H1 (cell line): ENCODE measurements around the gene PIP5K1B. TPM values are rescaled to one million over a fixed set of nuclear protein-coding genes. Genes with fewer than 3 reads are reported as not detected.

Source experiments
- ATF3 ChIP-seq: IDR thresholded peaks from 2 replicates; pipeline ENCODE4 v1.6.1; 2011; ENCODE audit warnings: low read depth, mild to moderate bottlenecking, low read length; ENCODE audit not compliant: insufficient read depth
- GABPA ChIP-seq: IDR thresholded peaks from 2 replicates; pipeline ENCODE4 v1.6.1; 2011; ENCODE audit warnings: mild to moderate bottlenecking, low read length, moderate library complexity, borderline replicate concordance; ENCODE audit not compliant: insufficient read depth
- GTF2F1 ChIP-seq: IDR thresholded peaks from 2 replicates; pipeline ENCODE4 v1.6.1; 2012; ENCODE audit warnings: low read depth, low read length, improper control_type of control experiment, borderline replicate concordance
- KDM5A ChIP-seq: fragments of 200-600 bp; IDR thresholded peaks from 2 replicates; pipeline ENCODE4 v1.7.1; 2012; ENCODE audit warnings: mild to moderate bottlenecking, low read length, inconsistent platforms, mixed read lengths
- SIRT6 ChIP-seq: IDR thresholded peaks from one replicate; pipeline ENCODE4 v1.7.1; 2012; ENCODE audit warnings: low read length, inconsistent platforms
- TAF7 ChIP-seq: optimal IDR thresholded peaks from 2 replicates; pipeline ENCODE3; 2011; ENCODE audit warnings: low read depth, mild to moderate bottlenecking, inconsistent platforms, low read length, moderate library complexity, borderline replicate concordance
- polyA plus RNA-seq, 7 experiments: library from polyadenylated mRNA; depleted of rRNA in 3 of 7; stranded (reverse) in 5 of 7; unstranded in 2 of 7; fragments of >200 nt in 5 of 7; fragments of 200-250 nt in 2 of 7; gene quantifications; 1 replicate in 5 of 7; 2 replicates in 1 of 7; 4 replicates in 1 of 7; pipeline versions ENCODE4 v1.2.1 to v1.2.3, GENCODE V29; 2011 to 2013; ENCODE audit warnings: missing spikeins in 2 of 7, mixed read lengths in 2 of 7
- total RNA-seq: library from RNA; stranded (reverse); fragmentation: NEBNext Ultra II Directional; extraction: Animal tissue kit (Norgen Biotek cat#: 25700); gene quantifications from 2 replicates; pipeline ENCODE4 v1.2.1, GENCODE V29; 2021

PIP5K1B gene
- total and polyA plus RNA-seq, 2 of the 8 experiments (the other 6 are each of a cell fraction or from before 2014, with no cell fraction given) = 4.7 to 7.7 TPM

- TF ChIP-seq ATF3 = no peak
- TF ChIP-seq SIRT6 = no peak
- no peak for TF ChIP-seq GTF2F1
- no peak for TF ChIP-seq TAF7
- TF ChIP-seq GABPA = no peak
- no peak for TF ChIP-seq KDM5A
- TF ChIP-seq, all 59 proteins: peak for 0
These were observed 32.8 kb upstream of the PIP5K1B start (continued) for GRCh38 chr9:68672215-68672614.
